Measurements from ENCODE around the gene VEZF1. TPM values are rescaled to one million over a fixed set of nuclear protein-coding genes. Genes with fewer than 3 reads are reported as not detected.

Gene VEZF1
- total and polyA plus RNA-seq, 2 of the 4 experiments (the other 2 are of a cell fraction): 21.1 to 42.1 TPM

- H3K79me1 ChIP-seq (ENCODE audit: low read depth in 1 of 2, low read length in 2 of 2): peaks cover 41 to 70% of the 10 kb centered on the region in 2 experiments
- no peak overlapping the region for H2AFZ ChIP-seq (replicated peaks; ENCODE audit: low read length, poor library complexity)
- dilution Hi-C loops (cut with HindIII; ENCODE audit: low sequenced_read_pairs, unreplicated experiment): loop anchor here (25.0 kb wide), 1 partner anchor 117 kb away; the partner anchor contains the start of gene MRPS23
- H3K4me1 ChIP-seq (ENCODE audit: control insufficient read depth, insufficient read depth, low read length): peaks cover 21% of the 10 kb centered on the region
- no peak overlapping the region for H2BK15ac ChIP-seq (ENCODE audit: low read depth, low read length)
- no peak overlapping the region for H4K91ac ChIP-seq (ENCODE audit: insufficient read depth, low read depth, low read length)
- intact Hi-C loops (cut with micrococcal nuclease): no loop called here
- H3K23ac ChIP-seq (ENCODE audit: low read depth, low read length): no peak overlapping the region
- H2BK120ac ChIP-seq (ENCODE audit: low read depth, low read length): no peak overlapping the region
- H3K9me1 ChIP-seq (ENCODE audit: insufficient read depth, low read length): peaks cover 22% of the 10 kb centered on the region
- in situ Hi-C loops (cut with MboI; ENCODE audit: low sequenced_read_pairs): no loop called here
- H2BK20ac ChIP-seq (ENCODE audit: low read depth, low read length): no peak overlapping the region
- H3K4ac ChIP-seq (ENCODE audit: low read depth, low read length): no peak overlapping the region
- no peak overlapping the region for H2AK9ac ChIP-seq (replicated peaks; ENCODE audit: low read depth, low read length, poor library complexity)
- H2AK5ac ChIP-seq (ENCODE audit: low read depth, low read length): no peak overlapping the region
- WGBS, 2 experiments (ENCODE audit: extremely low coverage in 2 of 2, insufficient read length in 1 of 2): 40% methylated on average over 1 of the region's 1 CpG; no CpG with 5 or more reads in 1 of the 2 experiments
- H3K36me3 ChIP-seq (ENCODE audit: control insufficient read depth, insufficient read depth, low read length): peaks cover 45% of the 10 kb centered on the region
- CTCF ChIA-PET: no interaction called here
- H4K5ac ChIP-seq (ENCODE audit: low read depth, low read length): no peak overlapping the region
- no peak for ATAC-seq (ENCODE audit: low read depth)
- H3K4me3 ChIP-seq (ENCODE audit: insufficient read depth, low read depth, low read length): no peak overlapping the region
- no peaks in the 10 kb centered on the region for H3K27me3 ChIP-seq (ENCODE audit: control insufficient read depth, insufficient read depth, low read length)
- H3K18ac ChIP-seq (ENCODE audit: low read depth, low read length): no peak overlapping the region
- no peak overlapping the region for H3K27ac ChIP-seq (ENCODE audit: insufficient read depth, low read length)
- H3K9me3 ChIP-seq (ENCODE audit: control insufficient read depth, insufficient read depth, low read length): no peaks in the 10 kb centered on the region
- no TSS peak for BruUV-seq (replicated peaks)
- no peak overlapping the region for H3K56ac ChIP-seq (ENCODE audit: extremely low read depth, insufficient read depth, low read length)
- no peak overlapping the region for H4K8ac ChIP-seq (ENCODE audit: low read depth in 2 of 2, low read length in 2 of 2)
- no peak for DNase-seq
- H3K14ac ChIP-seq (replicated peaks; ENCODE audit: low read depth, low read length): no peak overlapping the region
- POLR2A ChIA-PET (ENCODE audit: unreplicated experiment): no interaction called here
- no peak overlapping the region for H2BK5ac ChIP-seq (ENCODE audit: low read depth, low read length, poor library complexity, severe bottlenecking)
- no peak overlapping the region for H3K4me2 ChIP-seq (ENCODE audit: low read depth, low read length)
- TF ChIP-seq RAD21 (IDR thresholded peaks at IDR 0.05; ENCODE audit: low read length): no peak
- TF ChIP-seq NFE2L2 (IDR thresholded peaks at IDR 0.05; ENCODE audit: low read depth, low read length): no peak
- TF ChIP-seq CTCF (conservative IDR thresholded peaks at IDR 0.05; ENCODE audit: low read depth, low read length): no peak
- TF ChIP-seq CEBPB (IDR thresholded peaks at IDR 0.05; ENCODE audit: low read depth, low read length): no peak
- no peak for TF ChIP-seq POLR2A (IDR thresholded peaks at IDR 0.05; ENCODE audit: low read depth, low read length)
- no peak for TF ChIP-seq MXI1 (IDR thresholded peaks at IDR 0.05; ENCODE audit: borderline replicate concordance, low read depth, low read length)
- no peak for TF ChIP-seq FOS (IDR thresholded peaks at IDR 0.05; ENCODE audit: low read depth, low read length)
- TF ChIP-seq USF2 (IDR thresholded peaks at IDR 0.05; ENCODE audit: low read depth, low read length): no peak
- TF ChIP-seq, protein P1, sequence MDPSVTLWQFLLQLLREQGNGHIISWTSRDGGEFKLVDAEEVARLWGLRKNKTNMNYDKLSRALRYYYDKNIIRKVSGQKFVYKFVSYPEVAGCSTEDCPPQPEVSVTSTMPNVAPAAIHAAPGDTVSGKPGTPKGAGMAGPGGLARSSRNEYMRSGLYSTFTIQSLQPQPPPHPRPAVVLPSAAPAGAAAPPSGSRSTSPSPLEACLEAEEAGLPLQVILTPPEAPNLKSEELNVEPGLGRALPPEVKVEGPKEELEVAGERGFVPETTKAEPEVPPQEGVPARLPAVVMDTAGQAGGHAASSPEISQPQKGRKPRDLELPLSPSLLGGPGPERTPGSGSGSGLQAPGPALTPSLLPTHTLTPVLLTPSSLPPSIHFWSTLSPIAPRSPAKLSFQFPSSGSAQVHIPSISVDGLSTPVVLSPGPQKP (IDR thresholded peaks at IDR 0.05; ENCODE audit: borderline replicate concordance, low read depth, low read length): no peak
- TF ChIP-seq RFX5 (IDR thresholded peaks at IDR 0.05; ENCODE audit: low read depth, low read length): no peak
- no peak for TF ChIP-seq MAZ (IDR thresholded peaks at IDR 0.05; ENCODE audit: borderline replicate concordance, low read depth, low read length)
- no peak for TF ChIP-seq BHLHE40 (IDR thresholded peaks at IDR 0.05; ENCODE audit: low read depth, low read length)
- no peak for TF ChIP-seq RCOR1 (IDR thresholded peaks at IDR 0.05; ENCODE audit: insufficient replicate concordance, low read length)
- no peak for TF ChIP-seq MAFK (IDR thresholded peaks at IDR 0.05; ENCODE audit: low read depth, low read length)
- no peak for TF ChIP-seq SMC3 (IDR thresholded peaks at IDR 0.05; ENCODE audit: low read depth, low read length)
- TF ChIP-seq CHD1 (IDR thresholded peaks at IDR 0.05; ENCODE audit: low read depth, low read length): no peak
- peaks cover 46% of the 10 kb centered on the region for H4K20me1 ChIP-seq (ENCODE audit: insufficient read depth, low read length)
- H3K9ac ChIP-seq (ENCODE audit: low read depth, low read length): no peak overlapping the region
Observed at GRCh38 chr17:57979076-57979475, 9.0 kb downstream of the VEZF1 start.
